Peyer's patch (tissue), 4 donors: ENCODE measurements around the gene OR4D5. TPM values are rescaled to one million over a fixed set of nuclear protein-coding genes. Genes with fewer than 3 reads are reported as not detected.

Source experiments
- DNase-seq, 3 donors: peaks; one replicate each; pipeline ENCODE4 v3.0.0-alpha.2; 2017 to 2019
- H3K27ac ChIP-seq, 4 donors: fragments of 200-600 bp; sonication (generic); one replicate each; pipeline ENCODE4 v1.5.1; 2016 to 2019
- H3K27me3 ChIP-seq, 2 donors: fragments of 200-600 bp; sonication (generic); one replicate each; pipeline ENCODE4 v1.5.1; 2019
- H3K36me3 ChIP-seq, 3 donors: fragments of 200-600 bp; sonication (generic); one replicate each; pipeline ENCODE4 v1.5.1; 2016 to 2019
- H3K4me1 ChIP-seq, 4 donors: fragments of 200-600 bp; sonication (generic); one replicate each; pipeline ENCODE4 v1.5.1; 2016 to 2019
- H3K4me3 ChIP-seq, 4 donors: fragments of 200-600 bp; sonication (generic); 1 replicate in 3 of 4; 2 replicates in 1 of 4; pipeline ENCODE4 v1.5.1; 2016 to 2019; ENCODE audit warnings: mild to moderate bottlenecking in 1 of 4
- H3K9me3 ChIP-seq, 4 donors: fragments of 200-600 bp; sonication (generic); one replicate each; pipeline ENCODE4 v1.5.1; 2016 to 2019; ENCODE audit warnings: mild to moderate bottlenecking in 1 of 4
- CTCF ChIP-seq, 6 experiments: fragments of 450-650 bp in 4 of 6; fragments of 200-600 bp in 2 of 6; sonication (generic) in 1 of 6; IDR thresholded peaks; one replicate each; pipeline ENCODE4 v1.5.1; 2017 to 2019; ENCODE audit warnings: antibody characterized with exemption in 6 of 6, mild to moderate bottlenecking in 3 of 6, moderate library complexity in 1 of 6
- POLR2A ChIP-seq, 2 donors: fragments of 450-650 bp; IDR thresholded peaks; one replicate each; pipeline ENCODE4 v1.5.1; 2017; ENCODE audit warnings: antibody characterized with exemption in 2 of 2, mild to moderate bottlenecking in 2 of 2, moderate library complexity in 2 of 2
- total RNA-seq, 4 donors: library from RNA; depleted of rRNA; stranded (reverse); fragments of >200 nt; gene quantifications; one replicate each; pipeline ENCODE4 v1.1.0, GENCODE V29; 2016

OR4D5 gene
- not detected for total RNA-seq

GRCh38 chr11:123939317-123939716, at the start of gene OR4D5:
Gene OR4D5, plus strand, starts transcription at chr11:123939617. Its CDS starts 0 bp downstream, at chr11:123939617.
- no peak within 1 kb of the TSS for H3K27ac ChIP-seq
- TF ChIP-seq POLR2A (IDR thresholded peaks at IDR 0.05), result no peak
- no peak for TF ChIP-seq CTCF (IDR thresholded peaks at IDR 0.05)

GRCh38 chr11:123892031-123892430, 47.4 kb upstream of the OR4D5 start:
- no peak overlapping the region for H3K27ac ChIP-seq
- no peaks in the 10 kb centered on the region for H3K9me3 ChIP-seq
- TF ChIP-seq CTCF (IDR thresholded peaks at IDR 0.05), result no peak
- no peak for TF ChIP-seq POLR2A (IDR thresholded peaks at IDR 0.05)
- H3K4me1 ChIP-seq, result no peaks in the 10 kb centered on the region
- no peak overlapping the region for H3K4me3 ChIP-seq
- no peak for DNase-seq
- H3K27me3 ChIP-seq, result no peaks in the 10 kb centered on the region
- H3K36me3 ChIP-seq, result no peaks in the 10 kb centered on the region

More at GRCh38 chr11:123939317-123939716, at the start of gene OR4D5:
- no peaks in the 10 kb centered on the region for H3K36me3 ChIP-seq
- no peak within 1 kb of the TSS for H3K4me3 ChIP-seq
- no peak for DNase-seq
- no peaks in the 10 kb centered on the region for H3K27me3 ChIP-seq
- H3K4me1 ChIP-seq, result no peaks in the 10 kb centered on the region
- H3K9me3 ChIP-seq, result no peaks in the 10 kb centered on the region

- H3K27me3 ChIP-seq, result no peaks in the 10 kb centered on the region
- DNase-seq, result no peak
Measured at GRCh38 chr11:123899792-123900191, 39.6 kb upstream of the OR4D5 start.

GRCh38 chr11:123901867-123902266, 37.5 kb upstream of the OR4D5 start, which contains the start of gene OR8D4:
Gene OR8D4, plus strand, starts transcription at chr11:123902167. Its CDS starts 4,265 bp downstream, at chr11:123906432.
- no peaks in the 10 kb centered on the region for H3K9me3 ChIP-seq
- H3K27ac ChIP-seq, result no peak within 1 kb of the TSS
- H3K4me3 ChIP-seq, result no peak within 1 kb of the TSS
- no peaks in the 10 kb centered on the region for H3K36me3 ChIP-seq
- TF ChIP-seq POLR2A (IDR thresholded peaks at IDR 0.05) (no peak), CTCF (IDR thresholded peaks at IDR 0.05) (no peak)
- H3K4me1 ChIP-seq, result no peaks in the 10 kb centered on the region
- DNase-seq, result no peak
- no peaks in the 10 kb centered on the region for H3K27me3 ChIP-seq

More at GRCh38 chr11:123899792-123900191, 39.6 kb upstream of the OR4D5 start:
- no peaks in the 10 kb centered on the region for H3K36me3 ChIP-seq
- no peaks in the 10 kb centered on the region for H3K4me1 ChIP-seq
- H3K4me3 ChIP-seq, result no peak overlapping the region
- no peak overlapping the region for H3K27ac ChIP-seq
- TF ChIP-seq POLR2A (IDR thresholded peaks at IDR 0.05) (no peak), CTCF (IDR thresholded peaks at IDR 0.05) (no peak)
- no peaks in the 10 kb centered on the region for H3K9me3 ChIP-seq

GRCh38 chr11:123903932-123904331, 35.5 kb upstream of the OR4D5 start:
- Histone ChIP-seq H3K9me3 (no peaks in the 10 kb centered on the region), H3K27ac (no peak overlapping the region), H3K36me3 (no peaks in the 10 kb centered on the region), H3K4me3 (no peak overlapping the region), H3K4me1 (no peaks in the 10 kb centered on the region), H3K27me3 (no peaks in the 10 kb centered on the region)
- TF ChIP-seq POLR2A (IDR thresholded peaks at IDR 0.05) (no peak), CTCF (IDR thresholded peaks at IDR 0.05) (no peak)
- DNase-seq, result no peak

- no peak overlapping the region for H3K4me3 ChIP-seq
- TF ChIP-seq POLR2A (IDR thresholded peaks at IDR 0.05) (no peak), CTCF (IDR thresholded peaks at IDR 0.05) (no peak)
- no peaks in the 10 kb centered on the region for H3K4me1 ChIP-seq
- H3K27me3 ChIP-seq, result no peaks in the 10 kb centered on the region
- H3K27ac ChIP-seq, result no peak overlapping the region
- no peaks in the 10 kb centered on the region for H3K9me3 ChIP-seq
- DNase-seq, result no peak
- no peaks in the 10 kb centered on the region for H3K36me3 ChIP-seq
Measured at GRCh38 chr11:123904932-123905331, 34.5 kb upstream of the OR4D5 start.
